Measurements from ENCODE around the gene TULP4.
A peak's percentile ranks its signal among the peaks of the same experiment; 100 is the strongest.
"Not testable (repeated sequence)": the region's sequence is repeated elsewhere in the genome, so short reads cannot be mapped to it uniquely, and the experiment has no call there.

The TULP4 gene

GRCh38 chr6:158552796-158553138, 240.5 kb downstream of the TULP4 start:
- Histone ChIP-seq H3K79me2 (ENCODE audit: control insufficient read depth, insufficient read depth, low read length, poor library complexity) (no peaks in the 10 kb centered on the region), H3K4me1 (ENCODE audit: control insufficient read depth in 1 of 2, insufficient read depth in 2 of 2, low read length in 2 of 2) (no peaks in the 10 kb centered on the region), H2BK120ac (ENCODE audit: insufficient read depth, low read length, poor library complexity) (no peak overlapping the region), H2BK5ac (ENCODE audit: low read depth, low read length, poor library complexity) (no peak overlapping the region), H4K12ac (ENCODE audit: low read depth, low read length) (no peak overlapping the region), H4K91ac (ENCODE audit: low read depth, low read length) (no peak overlapping the region), H3K4me3 (ENCODE audit: low read depth, low read length) (no peak overlapping the region), H3K23ac (ENCODE audit: low read length) (no peak overlapping the region), H3K9me3 (ENCODE audit: insufficient read depth, low read depth, low read length) (peaks cover 2% of the 10 kb centered on the region), H3K27me3 (ENCODE audit: insufficient read depth, low read length) (no peaks in the 10 kb centered on the region), H3K4me2 (ENCODE audit: low read length) (no peak overlapping the region), H2AK5ac (ENCODE audit: low read length) (no peak overlapping the region), H3K36me3 (ENCODE audit: control insufficient read depth in 1 of 2, insufficient read depth in 2 of 2, low read length in 2 of 2) (no peaks in the 10 kb centered on the region), H2BK12ac (ENCODE audit: low read length) (no peak overlapping the region), H2AFZ (ENCODE audit: insufficient read depth, low read length, poor library complexity) (no peak overlapping the region), H3K14ac (ENCODE audit: low read length) (no peak overlapping the region), H3K27ac (ENCODE audit: low read depth, low read length) (no peak overlapping the region), H3K18ac (ENCODE audit: low read length) (no peak overlapping the region), H3K79me1 (ENCODE audit: low read length) (no peaks in the 10 kb centered on the region), H3K4ac (ENCODE audit: low read depth, low read length) (no peak overlapping the region), H4K8ac (ENCODE audit: low read depth, low read length) (no peak overlapping the region), H3K9ac (ENCODE audit: low read length) (peak overlapping the region; percentile 63)
- WGBS (ENCODE audit: extremely low coverage, insufficient coverage, insufficient read length): no CpG with 5 or more reads among the region's 5 CpGs
- DNase-seq: no peak

- H3K23ac ChIP-seq (ENCODE audit: low read length): no peak overlapping the region
- no peaks in the 10 kb centered on the region for H3K79me2 ChIP-seq (ENCODE audit: control insufficient read depth, insufficient read depth, low read length, poor library complexity)
- H3K14ac ChIP-seq (ENCODE audit: low read length): no peak overlapping the region
- H2AFZ ChIP-seq (ENCODE audit: insufficient read depth, low read length, poor library complexity): no peak overlapping the region
- no peak overlapping the region for H2AK5ac ChIP-seq (ENCODE audit: low read length)
- WGBS (ENCODE audit: extremely low coverage, insufficient coverage, insufficient read length): no CpG with 5 or more reads among the region's 4 CpGs
- no peak overlapping the region for H3K18ac ChIP-seq (ENCODE audit: low read length)
- no peak overlapping the region for H3K9ac ChIP-seq (ENCODE audit: low read length)
- no peak overlapping the region for H3K4ac ChIP-seq (ENCODE audit: low read depth, low read length)
- peaks cover 3% of the 10 kb centered on the region for H3K79me1 ChIP-seq (ENCODE audit: low read length)
- no peak for DNase-seq
- no peak overlapping the region for H4K12ac ChIP-seq (ENCODE audit: low read depth, low read length)
- no peak overlapping the region for H2BK12ac ChIP-seq (ENCODE audit: low read length)
- no peak overlapping the region for H4K91ac ChIP-seq (ENCODE audit: low read depth, low read length)
- H3K9me3 ChIP-seq (ENCODE audit: insufficient read depth, low read depth, low read length): no peaks in the 10 kb centered on the region
- no peak overlapping the region for H4K8ac ChIP-seq (ENCODE audit: low read depth, low read length)
- no peak overlapping the region for H2BK120ac ChIP-seq (ENCODE audit: insufficient read depth, low read length, poor library complexity)
- H3K27ac ChIP-seq (ENCODE audit: low read depth, low read length): no peak overlapping the region
- no peak overlapping the region for H3K4me2 ChIP-seq (ENCODE audit: low read length)
- no peak overlapping the region for H2BK5ac ChIP-seq (ENCODE audit: low read depth, low read length, poor library complexity)
- no peak overlapping the region for H3K4me3 ChIP-seq (ENCODE audit: low read depth, low read length)
- no peaks in the 10 kb centered on the region for H3K36me3 ChIP-seq (ENCODE audit: control insufficient read depth in 1 of 2, insufficient read depth in 2 of 2, low read length in 2 of 2)
- H3K4me1 ChIP-seq (ENCODE audit: control insufficient read depth in 1 of 2, insufficient read depth in 2 of 2, low read length in 2 of 2): no peaks in the 10 kb centered on the region
- H3K27me3 ChIP-seq (ENCODE audit: insufficient read depth, low read length): no peaks in the 10 kb centered on the region
Observed at GRCh38 chr6:158554611-158555361, 242.5 kb downstream of the TULP4 start.

- no peak for DNase-seq
- H2BK5ac ChIP-seq (ENCODE audit: low read depth, low read length, poor library complexity): no peak overlapping the region
- no peak overlapping the region for H3K4me2 ChIP-seq (ENCODE audit: low read length)
- no peak overlapping the region for H2AFZ ChIP-seq (ENCODE audit: insufficient read depth, low read length, poor library complexity)
- no CpG with 5 or more reads among the region's 7 CpGs for WGBS (ENCODE audit: extremely low coverage, insufficient coverage, insufficient read length)
- peaks cover 9% of the 10 kb centered on the region for H3K79me2 ChIP-seq (ENCODE audit: control insufficient read depth, insufficient read depth, low read length, poor library complexity)
- H3K23ac ChIP-seq (ENCODE audit: low read length): no peak overlapping the region
- H3K18ac ChIP-seq (ENCODE audit: low read length): no peak overlapping the region
- H3K27me3 ChIP-seq (ENCODE audit: insufficient read depth, low read length): no peaks in the 10 kb centered on the region
- H2BK120ac ChIP-seq (ENCODE audit: insufficient read depth, low read length, poor library complexity): no peak overlapping the region
- H4K12ac ChIP-seq (ENCODE audit: low read depth, low read length): no peak overlapping the region
- H3K4me3 ChIP-seq (ENCODE audit: low read depth, low read length): no peak overlapping the region
- no peak overlapping the region for H3K27ac ChIP-seq (ENCODE audit: low read depth, low read length)
- peaks cover 12% of the 10 kb centered on the region for H3K79me1 ChIP-seq (ENCODE audit: low read length)
- no peak overlapping the region for H3K14ac ChIP-seq (ENCODE audit: low read length)
- no peak overlapping the region for H2BK12ac ChIP-seq (ENCODE audit: low read length)
- H4K91ac ChIP-seq (ENCODE audit: low read depth, low read length): no peak overlapping the region
- no peak overlapping the region for H4K8ac ChIP-seq (ENCODE audit: low read depth, low read length)
- H2AK5ac ChIP-seq (ENCODE audit: low read length): no peak overlapping the region
- no peaks in the 10 kb centered on the region for H3K9me3 ChIP-seq (ENCODE audit: insufficient read depth, low read depth, low read length)
- H3K9ac ChIP-seq (ENCODE audit: low read length): no peak overlapping the region
- H3K4me1 ChIP-seq (ENCODE audit: control insufficient read depth in 1 of 2, insufficient read depth in 2 of 2, low read length in 2 of 2): peaks cover 4% of the 10 kb centered on the region in 2 experiments
- H3K36me3 ChIP-seq (ENCODE audit: control insufficient read depth in 1 of 2, insufficient read depth in 2 of 2, low read length in 2 of 2): no peaks in the 10 kb centered on the region
- no peak overlapping the region for H3K4ac ChIP-seq (ENCODE audit: low read depth, low read length)
Observed at GRCh38 chr6:158556113-158556512, 243.8 kb downstream of the TULP4 start.

- H2BK120ac ChIP-seq (ENCODE audit: insufficient read depth, low read length, poor library complexity); H4K8ac ChIP-seq (ENCODE audit: low read depth, low read length); H3K4me2 ChIP-seq (ENCODE audit: low read length); H4K91ac ChIP-seq (ENCODE audit: low read depth, low read length); H3K9me3 ChIP-seq (ENCODE audit: insufficient read depth, low read depth, low read length); H3K23ac ChIP-seq (ENCODE audit: low read length); H2BK12ac ChIP-seq (ENCODE audit: low read length); H4K12ac ChIP-seq (ENCODE audit: low read depth, low read length); H3K9ac ChIP-seq (ENCODE audit: low read length); H2AK5ac ChIP-seq (ENCODE audit: low read length); DNase-seq; H2BK5ac ChIP-seq (ENCODE audit: low read depth, low read length, poor library complexity); H3K4ac ChIP-seq (ENCODE audit: low read depth, low read length); H3K79me2 ChIP-seq (ENCODE audit: control insufficient read depth, insufficient read depth, low read length, poor library complexity); H3K18ac ChIP-seq (ENCODE audit: low read length); H3K27me3 ChIP-seq (ENCODE audit: insufficient read depth, low read length); H3K14ac ChIP-seq (ENCODE audit: low read length); H3K36me3 ChIP-seq (ENCODE audit: control insufficient read depth in 1 of 2, insufficient read depth in 2 of 2, low read length in 2 of 2); H3K27ac ChIP-seq (ENCODE audit: low read depth, low read length); H2AFZ ChIP-seq (ENCODE audit: insufficient read depth, low read length, poor library complexity); H3K4me3 ChIP-seq (ENCODE audit: low read depth, low read length): not testable (repeated sequence)
- Histone ChIP-seq H3K4me1 (ENCODE audit: control insufficient read depth in 1 of 2, insufficient read depth in 2 of 2, low read length in 2 of 2) (peaks cover 13% of the 10 kb centered on the region in 2 experiments), H3K79me1 (ENCODE audit: low read length) (peaks cover 12% of the 10 kb centered on the region)
- no CpG with 5 or more reads among the region's 3 CpGs for WGBS (ENCODE audit: extremely low coverage, insufficient coverage, insufficient read length)
Observed at GRCh38 chr6:158557110-158557509, 244.8 kb downstream of the TULP4 start.
